Left renal pelvis (tissue), 4 donors: ENCODE results near the gene NFIC. TPM values are rescaled to one million over a fixed set of nuclear protein-coding genes. Genes with fewer than 3 reads are reported as not detected.

Experiments
- DNase-seq, 4 donors: peaks; one replicate each; pipeline ENCODE4 v3.0.0-alpha.2; 2013; ENCODE audit warnings: low read depth in 4 of 4, low spot score in 3 of 4
- polyA plus RNA-seq, 4 donors: library from polyadenylated mRNA; unstranded; fragments of 120-200 nt; gene quantifications; one replicate each; pipeline ENCODE4 v1.2.1, GENCODE V29; 2013; ENCODE audit not compliant: insufficient read length in 4 of 4

The NFIC gene
- polyA plus RNA-seq, 4 donors, result 21.7 to 57.6 (median 26.6) TPM

GRCh38 chr19:3518255-3518654 lies 151.9 kb downstream of the NFIC start:
- no peak for DNase-seq

- DNase-seq, result no peak
Measured at GRCh38 chr19:3518659-3519058, 152.3 kb downstream of the NFIC start.

Other genes starting within 250 kb of the NFIC start
- 1 to 10 TPM in 3 of 4 donors, under 1 TPM in 1; 0.96 to 2.2 (median 1.1) TPM for gene GNA15, start 230.6 kb upstream of the NFIC start, polyA plus RNA-seq
- under 1 TPM; 0.21 to 0.54 (median 0.32) TPM for gene S1PR4, start 187.8 kb upstream of the NFIC start, polyA plus RNA-seq
- 10 to 100 TPM; 28.1 to 50.9 (median 32.1) TPM for gene NCLN, start 180.7 kb upstream of the NFIC start, polyA plus RNA-seq
- gene CELF5, start 141.9 kb upstream of the NFIC start, polyA plus RNA-seq, result 1 to 10 TPM in 2 of 4 donors, under 1 TPM in 2; 0.76 to 1.3 (median 0.97) TPM
- 100 to 1,000 TPM in 3 of 4 donors, 10 to 100 TPM in 1; 13.5 to 564 (median 408) TPM for gene SMIM24, start 113.9 kb downstream of the NFIC start, polyA plus RNA-seq
- under 1 TPM in 1 of 4 donors, not detected in 3; 0.32 TPM for gene SMIM44, start 116.9 kb downstream of the NFIC start, polyA plus RNA-seq
- gene DOHH, start 134.1 kb downstream of the NFIC start, polyA plus RNA-seq, result 10 to 100 TPM in 1 of 4 donors, 1 to 10 TPM in 3; 4.7 to 11.4 (median 6.2) TPM
- gene FZR1, start 139.7 kb downstream of the NFIC start, polyA plus RNA-seq, result 10 to 100 TPM; 43.2 to 59.0 (median 50.0) TPM
- gene TEKTIP1, start 172.6 kb downstream of the NFIC start, polyA plus RNA-seq, result 1 to 10 TPM; 2.7 to 7.7 (median 3.5) TPM
- 10 to 100 TPM; 31.5 to 68.4 (median 49.5) TPM for gene MFSD12, start 191.0 kb downstream of the NFIC start, polyA plus RNA-seq
- 10 to 100 TPM; 57.9 to 96.7 (median 69.9) TPM for gene HMG20B, start 206.4 kb downstream of the NFIC start, polyA plus RNA-seq
- gene GIPC3, start 218.9 kb downstream of the NFIC start, polyA plus RNA-seq, result 1 to 10 TPM; 1.1 to 3.5 (median 3.0) TPM
- gene TBXA2R, start 240.3 kb downstream of the NFIC start, polyA plus RNA-seq, result 1 to 10 TPM; 1.4 to 3.9 (median 3.2) TPM